Stromal cell of bone marrow (primary cell): Measurements from ENCODE around the gene MTX2.

Source experiments
- DNase-seq: peaks from one replicate; pipeline ENCODE4 v3.0.0-alpha.2; 2012; ENCODE audit warnings: low read depth

The MTX2 gene

DNA sequence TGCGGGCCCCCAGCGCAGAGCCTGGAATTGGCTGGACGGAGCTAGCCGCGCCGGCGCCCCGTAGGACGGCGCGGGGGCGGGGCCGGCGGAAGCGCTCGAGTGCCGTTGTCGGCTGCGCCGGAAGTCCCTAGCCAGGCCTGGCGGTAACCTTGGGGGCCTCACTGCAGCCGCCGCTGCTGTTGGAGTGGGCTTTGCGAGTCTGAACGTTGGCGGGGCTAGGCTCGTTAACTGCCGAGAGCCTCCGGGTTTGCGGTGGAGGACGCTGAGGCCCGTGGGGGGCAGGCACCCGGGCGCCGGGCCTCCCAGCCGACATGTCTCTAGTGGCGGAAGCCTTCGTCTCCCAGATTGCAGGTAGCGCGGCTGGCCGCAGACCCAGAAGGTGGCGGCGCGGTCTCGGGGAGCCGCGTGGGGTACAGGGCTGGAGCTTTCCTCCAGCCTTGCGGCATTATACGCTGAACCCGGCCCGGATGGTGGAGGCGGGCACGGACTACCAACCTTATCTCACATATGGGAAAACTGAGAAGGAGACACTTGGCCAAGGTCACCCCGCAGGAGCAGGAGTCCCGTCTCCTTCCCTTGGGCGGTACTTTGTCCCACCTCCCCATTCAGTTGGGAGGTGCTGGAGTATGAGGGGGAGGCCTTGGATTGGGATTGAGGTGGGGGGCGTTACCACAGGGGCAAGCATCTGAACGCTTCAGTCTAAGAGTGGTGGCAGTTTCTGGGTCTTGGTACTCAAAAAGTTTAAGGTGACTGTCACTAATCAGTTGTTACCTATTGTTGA, at the start of gene MTX2:
Gene MTX2 (plus strand): TSS at position 124 of the 781 bp plus-strand sequence. CDS start 188 bp downstream, at position 312.
- DNase-seq = no peak

DNA sequence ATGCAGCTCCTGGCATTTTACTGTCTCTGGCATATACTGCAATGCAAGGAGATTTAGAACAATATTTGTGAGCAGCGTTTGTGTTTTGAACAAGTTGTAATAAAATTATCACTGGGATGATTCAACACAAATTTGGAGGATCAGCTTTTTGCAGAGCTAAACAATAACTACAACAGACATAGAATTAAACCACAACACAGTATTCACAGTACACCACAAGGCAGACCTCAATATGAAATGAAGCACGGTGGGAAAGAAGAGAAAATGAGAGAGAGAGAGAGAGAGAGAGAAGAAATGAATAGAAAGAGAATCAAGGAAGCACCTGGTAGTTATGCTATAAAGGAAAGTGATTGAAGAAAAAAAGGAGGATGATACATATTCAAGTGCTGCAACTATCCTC, 41.4 kb upstream of the MTX2 start:
- DNase-seq = no peak

DNA sequence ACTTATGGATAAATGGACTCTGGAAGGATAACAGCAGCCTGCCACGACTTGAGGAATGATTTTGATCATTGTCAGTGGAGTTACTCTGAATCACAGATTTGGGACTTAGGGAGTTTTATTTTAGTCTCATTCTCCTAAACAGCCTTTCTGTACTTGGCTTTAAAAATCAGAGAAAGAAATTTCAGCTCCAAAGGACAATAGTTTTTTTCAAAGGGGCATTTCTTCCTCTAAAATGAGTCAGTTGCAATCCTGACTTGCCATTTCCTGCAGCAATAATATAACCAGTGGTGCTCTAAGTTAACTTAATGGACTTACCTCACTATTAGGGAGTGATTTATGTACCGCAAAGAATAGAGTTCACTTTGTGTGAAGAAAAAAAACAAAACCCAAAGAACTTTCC, 35.1 kb upstream of the MTX2 start:
- DNase-seq = no peak

DNA sequence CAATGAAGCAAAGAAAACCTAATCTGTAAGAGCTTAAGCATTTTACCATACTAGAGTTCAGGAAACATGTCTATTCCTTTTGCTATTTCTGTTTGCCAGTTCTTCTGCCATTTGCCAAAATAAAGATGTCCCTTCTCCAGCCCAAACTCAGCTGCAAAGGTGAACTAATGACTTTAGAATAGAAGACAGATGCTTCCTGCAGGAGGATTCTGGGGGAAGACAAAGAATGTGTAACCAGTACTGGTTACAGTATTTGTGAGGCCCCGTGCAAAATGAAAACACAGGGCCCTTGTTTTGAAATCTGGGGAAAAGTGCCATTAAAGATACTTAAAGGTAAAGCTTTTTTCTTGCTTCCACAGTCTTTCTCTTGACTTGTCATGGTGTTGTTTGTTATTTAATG, 34.3 kb upstream of the MTX2 start:
- DNase-seq = no peak

DNA sequence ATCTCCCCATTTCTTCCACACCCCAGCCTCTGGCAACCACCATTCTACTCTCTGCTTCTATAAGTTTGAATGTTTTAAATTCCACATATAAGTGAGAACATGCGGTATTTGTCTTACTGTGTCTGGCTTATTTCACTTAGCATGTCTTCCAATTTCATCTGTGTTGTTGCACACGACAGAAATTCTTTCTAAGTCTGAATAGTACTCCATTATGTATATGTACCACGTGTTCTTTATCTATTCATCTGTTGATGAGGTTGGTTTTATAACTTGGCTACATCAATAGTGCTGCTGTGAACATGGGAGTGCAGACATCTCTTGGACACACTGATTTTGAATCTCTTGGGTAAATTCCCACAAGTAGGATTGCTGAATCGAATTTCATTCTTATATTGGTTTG, 31.8 kb upstream of the MTX2 start:
- no peak for DNase-seq

DNA sequence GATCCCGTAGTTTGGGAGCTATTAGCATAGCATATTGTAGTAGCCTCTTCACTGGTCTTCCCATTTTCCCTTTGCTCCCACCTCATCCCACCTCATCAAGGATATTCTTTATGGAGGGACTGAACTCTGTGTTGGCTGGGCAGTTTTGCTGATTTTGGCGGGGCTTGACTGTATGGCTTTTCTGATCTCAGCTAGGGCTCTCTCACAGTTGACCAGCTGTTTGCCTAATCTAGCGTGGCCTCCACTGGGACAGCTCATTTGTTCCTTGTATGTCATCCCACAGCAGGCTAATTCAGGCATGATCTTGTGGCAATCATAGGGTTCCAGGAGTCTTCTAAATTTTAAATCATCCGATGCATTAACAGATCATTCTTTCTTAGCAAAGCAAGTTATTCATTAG, 30.2 kb upstream of the MTX2 start:
- no peak for DNase-seq

DNA sequence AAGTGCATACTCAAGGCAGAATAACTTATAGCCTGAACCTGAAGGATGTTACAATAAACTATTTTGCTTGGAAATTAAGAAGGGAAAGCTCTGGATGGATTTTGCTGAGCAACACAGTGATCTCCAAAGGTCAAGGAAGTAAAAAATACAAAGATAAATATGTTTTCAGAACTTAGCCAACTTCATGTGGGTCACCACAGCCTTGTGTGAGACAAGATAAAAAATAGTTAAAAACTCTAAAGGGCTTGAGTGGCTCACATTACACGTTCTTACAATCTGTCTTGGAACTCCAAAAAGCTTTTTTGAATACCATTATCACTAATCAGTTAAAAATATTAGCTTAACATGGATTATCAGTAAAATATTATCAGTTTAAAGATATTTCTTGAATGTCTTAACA, 28.9 kb upstream of the MTX2 start:
- no peak for DNase-seq

DNA sequence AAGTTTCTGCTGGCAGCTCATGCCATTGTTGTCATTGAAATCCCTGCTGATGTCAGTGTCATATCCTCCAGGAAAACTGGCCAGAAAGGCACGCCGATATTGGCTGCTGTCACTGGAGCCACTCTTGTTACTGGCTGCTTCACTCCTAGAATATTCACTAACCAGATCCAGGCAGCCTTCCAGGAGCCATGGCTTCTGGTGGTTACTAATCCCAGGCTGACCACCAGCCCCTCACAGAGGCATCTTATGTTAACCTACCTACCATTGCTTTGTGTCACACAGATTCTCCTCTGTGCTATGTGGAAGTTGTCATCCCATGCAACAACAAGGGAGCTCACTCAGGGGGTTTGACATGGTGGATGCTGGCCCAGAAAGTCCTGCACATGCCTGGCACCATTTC, 27.0 kb upstream of the MTX2 start:
- no peak for DNase-seq

DNA sequence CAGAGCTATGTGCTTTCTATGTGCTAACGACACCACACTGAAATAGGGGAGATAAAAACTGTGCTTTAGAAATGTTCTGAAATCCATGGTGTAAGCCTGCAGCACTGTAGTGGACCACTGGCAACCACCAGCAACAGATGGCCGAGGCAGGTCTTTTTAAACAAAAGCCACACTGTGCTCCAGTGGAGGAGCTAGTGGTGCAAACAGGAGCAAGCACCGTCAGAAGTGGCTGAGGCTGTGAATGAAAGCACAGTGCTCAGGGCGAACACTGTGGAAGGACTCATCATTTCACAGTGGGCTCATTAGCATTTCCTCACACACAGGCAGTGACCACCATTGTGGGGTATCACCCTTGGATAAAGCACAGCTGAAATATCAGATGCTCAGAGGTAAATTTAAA, 22.9 kb upstream of the MTX2 start:
- DNase-seq = no peak

DNA sequence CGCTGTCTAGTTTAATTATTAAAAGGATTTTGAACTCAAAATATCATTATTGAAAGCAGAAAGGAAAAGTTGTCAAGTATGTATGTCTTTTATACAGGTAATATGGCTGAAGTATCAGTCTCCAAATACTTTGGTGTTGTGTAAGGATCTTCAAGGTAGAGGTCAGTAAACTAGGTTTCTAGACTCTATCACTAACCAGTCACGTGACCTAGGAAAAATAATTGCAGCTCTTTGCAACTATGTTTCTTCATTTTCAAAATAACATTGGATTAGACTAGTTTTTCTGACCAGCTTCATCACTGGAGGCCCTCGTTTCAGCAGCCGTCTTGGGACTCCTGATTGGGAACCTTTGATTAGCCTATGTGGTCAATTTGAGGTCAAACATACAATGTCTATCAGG, 21.4 kb upstream of the MTX2 start:
- DNase-seq = no peak

DNA sequence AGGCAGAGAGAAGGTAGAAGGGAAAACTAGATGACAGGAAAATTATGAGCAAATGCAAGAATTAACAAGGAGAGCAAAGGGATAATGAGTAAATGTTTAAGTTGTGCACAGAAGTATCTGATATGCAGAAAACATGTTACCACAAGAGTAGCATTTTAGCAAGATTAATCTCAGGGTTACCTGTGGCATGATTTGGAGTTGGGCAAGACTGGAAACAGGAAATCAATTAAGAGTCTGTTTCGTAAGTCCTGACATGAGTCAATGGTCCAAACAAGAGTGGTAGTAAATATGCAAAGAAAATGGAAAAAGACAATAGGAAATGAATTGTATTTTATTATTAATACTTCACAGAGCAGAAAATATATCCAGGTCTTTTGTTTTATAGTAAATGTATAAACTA, 17.3 kb upstream of the MTX2 start:
- DNase-seq = no peak

DNA sequence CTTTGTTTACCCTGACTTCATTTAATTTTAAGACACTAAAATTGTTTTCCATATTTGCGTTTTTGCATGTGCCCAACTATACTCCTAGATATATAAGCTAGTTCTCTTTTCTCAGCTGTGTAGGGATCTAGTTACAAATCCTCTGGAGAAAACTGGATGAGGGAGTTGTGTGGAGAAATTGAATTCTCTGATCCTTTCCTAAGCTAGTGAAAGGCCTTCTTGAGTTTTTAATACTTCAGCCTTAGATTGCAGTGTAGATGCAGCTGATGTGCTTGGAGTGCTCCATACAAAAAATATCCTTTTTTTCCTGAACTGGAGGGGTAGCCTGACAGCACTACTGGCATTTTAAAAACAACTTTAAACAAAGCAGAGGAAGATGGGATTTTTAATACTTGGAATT, 8.6 kb upstream of the MTX2 start:
- no peak for DNase-seq

DNA sequence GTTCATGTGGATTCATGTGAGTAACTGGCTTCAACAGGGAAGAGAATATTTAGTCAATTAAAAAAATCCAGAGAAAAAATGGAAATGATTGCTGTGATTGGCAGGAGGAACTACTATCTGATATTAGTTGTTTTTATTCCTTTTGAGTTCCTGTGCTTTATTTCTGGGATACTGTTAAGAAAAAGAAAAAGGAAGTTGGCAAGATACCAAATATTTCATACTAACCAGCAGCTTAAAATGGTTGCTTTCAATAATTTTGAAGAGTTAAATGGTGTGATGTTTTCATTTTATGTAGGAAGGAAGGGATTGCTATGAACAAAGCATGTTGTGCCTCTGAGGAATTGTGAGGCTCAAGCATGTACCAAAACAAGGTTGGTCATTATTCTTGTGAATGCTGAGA, 8.1 kb upstream of the MTX2 start:
- no peak for DNase-seq

DNA sequence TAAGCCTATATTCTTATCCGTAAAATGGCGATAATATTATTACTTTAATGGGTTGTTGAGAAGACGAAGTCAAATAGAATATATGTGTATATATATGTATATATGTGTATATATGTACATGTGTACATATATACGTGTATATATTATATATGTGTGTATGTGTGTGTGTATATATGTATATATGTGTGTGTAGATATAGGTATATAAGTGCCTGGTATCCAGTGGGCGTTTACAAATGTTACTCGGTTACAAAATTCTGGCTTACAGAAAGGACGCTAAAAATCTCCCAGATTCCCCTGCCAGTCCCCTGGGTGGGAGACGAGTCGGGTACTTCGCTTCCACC, 295 bp upstream of the MTX2 start:
- DNase-seq = no peak

DNA sequence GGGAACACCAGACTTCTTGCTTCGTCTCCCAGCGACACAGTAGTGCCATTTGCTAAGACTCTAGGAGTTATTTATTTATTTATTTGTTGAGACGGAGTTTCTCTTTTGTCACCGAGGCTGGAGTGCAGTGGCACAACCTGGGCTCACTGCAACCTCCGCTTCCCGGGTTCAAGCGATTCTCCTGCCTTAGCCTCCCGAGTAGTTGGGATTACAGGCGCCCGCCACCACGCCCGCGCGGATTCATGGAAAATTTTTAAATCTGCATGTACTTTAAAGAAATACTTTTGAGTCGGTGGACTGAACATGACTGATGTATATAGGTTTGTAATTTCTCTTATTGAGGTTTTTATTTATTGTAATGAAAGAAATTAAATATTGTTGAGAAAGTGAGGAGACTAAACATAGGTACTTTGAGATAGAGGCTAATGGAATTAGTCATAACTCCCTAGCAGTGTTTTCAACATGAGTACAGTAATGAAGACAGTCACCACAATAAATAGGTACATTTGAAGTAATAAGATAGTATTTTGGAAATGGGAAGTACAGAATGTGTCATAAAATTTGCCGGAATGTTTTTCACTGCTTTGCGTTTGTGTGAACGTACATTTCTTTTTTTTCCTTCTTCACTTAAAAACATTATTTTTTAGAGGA, 983 bp downstream of the MTX2 start:
- DNase-seq = no peak

DNA sequence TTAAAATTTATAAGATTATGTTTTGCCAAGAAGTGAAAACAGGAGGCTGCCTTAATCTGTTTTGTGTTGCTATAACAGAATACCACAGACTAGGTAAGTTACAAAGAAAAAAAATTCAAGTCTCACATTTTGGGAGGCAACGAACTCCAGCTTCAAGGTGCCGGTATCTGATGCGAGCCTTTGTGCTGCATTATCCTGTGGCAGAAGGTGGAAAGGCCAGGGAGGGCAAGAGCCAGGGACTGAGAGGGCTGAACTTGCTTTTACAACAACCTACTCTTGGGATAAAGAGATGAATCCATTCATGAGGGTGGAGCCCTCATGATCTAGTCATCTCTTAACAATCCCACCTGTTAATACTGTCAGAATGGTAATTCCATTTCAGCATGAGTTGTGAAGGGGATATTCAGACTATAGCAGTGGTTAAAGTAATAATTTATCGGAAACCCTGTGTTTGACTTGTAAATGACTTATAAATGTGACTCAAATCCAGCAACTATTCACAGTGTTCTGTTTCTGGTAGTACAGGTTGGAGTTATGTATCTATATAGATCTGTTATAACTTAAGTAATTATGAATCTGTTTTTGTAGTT, 3.7 kb downstream of the MTX2 start:
- no peak for DNase-seq

DNA sequence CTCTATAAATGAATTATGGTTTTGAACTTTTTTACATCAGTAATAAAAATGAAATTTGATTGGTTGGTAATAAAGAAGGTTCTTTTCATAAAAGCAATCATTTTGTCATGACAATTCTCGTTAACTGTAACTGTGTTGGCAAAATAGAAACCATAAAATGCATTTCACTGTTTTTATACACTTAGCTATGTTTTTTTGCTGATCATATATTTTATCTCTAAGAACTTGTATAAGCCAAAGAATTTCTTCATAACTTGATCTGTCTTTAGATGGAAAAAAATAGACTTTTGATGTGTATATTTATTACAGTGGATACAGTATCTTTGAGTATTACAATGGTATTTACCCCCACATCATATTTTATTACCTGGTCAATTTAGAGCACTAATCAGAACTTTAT, 9.7 kb downstream of the MTX2 start:
- DNase-seq = no peak

DNA sequence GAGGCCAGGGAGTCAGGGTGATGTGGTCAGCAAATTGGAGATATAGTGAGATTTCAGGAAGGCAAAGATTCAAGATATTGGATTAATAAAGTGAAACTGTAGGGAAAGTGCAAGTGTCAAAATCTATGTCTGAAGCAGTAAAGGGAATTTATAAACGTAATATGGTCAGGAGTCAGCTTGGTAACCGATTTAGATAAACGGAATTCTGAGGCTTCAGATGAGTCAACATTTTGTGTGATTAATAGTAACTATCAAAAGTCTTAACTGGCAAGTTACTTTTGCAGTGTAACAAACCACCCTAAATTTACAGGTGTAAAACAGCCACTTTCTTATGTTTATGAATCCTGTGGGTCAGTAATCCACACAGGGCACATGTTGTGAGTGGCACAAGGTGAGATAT, 10.9 kb downstream of the MTX2 start:
- DNase-seq = no peak

DNA sequence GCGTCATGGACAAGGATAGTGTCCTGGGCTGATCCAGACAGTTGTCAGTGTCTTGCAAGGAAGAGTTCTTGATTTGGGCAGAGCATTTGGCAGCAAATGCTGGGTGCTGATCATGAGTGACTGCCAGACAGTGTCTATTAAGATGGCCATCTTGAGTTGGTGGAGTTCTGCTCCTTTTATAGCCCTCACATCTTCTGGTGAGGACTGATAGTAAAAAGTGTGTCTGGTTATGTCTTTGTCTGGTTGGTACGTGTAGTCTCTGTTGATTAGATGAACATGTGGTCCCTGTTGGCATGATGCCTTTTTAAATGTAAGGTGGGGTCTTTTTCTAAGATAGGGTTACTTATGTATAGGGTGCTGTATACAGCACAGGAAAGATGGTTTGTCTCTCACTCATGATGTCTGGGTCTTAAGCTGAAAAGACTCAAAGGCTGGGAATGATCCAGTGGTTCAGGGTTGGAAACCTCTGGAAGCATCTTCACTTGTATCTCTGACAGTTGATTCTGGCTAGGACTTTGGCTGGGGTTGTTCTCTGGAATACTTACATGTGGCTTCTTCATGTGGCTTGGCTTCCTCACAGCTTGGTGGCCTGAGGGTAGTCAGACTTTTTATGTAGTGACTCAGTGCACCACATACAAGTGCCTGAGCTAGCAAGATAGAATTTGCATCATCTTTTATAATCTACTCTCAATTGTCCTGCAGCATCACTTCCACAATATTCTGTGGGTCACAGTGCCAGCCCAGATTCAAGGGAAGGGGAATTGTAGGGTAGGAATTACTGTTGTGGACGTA, 11.8 kb downstream of the MTX2 start:
- peak; percentile 33 for DNase-seq

DNA sequence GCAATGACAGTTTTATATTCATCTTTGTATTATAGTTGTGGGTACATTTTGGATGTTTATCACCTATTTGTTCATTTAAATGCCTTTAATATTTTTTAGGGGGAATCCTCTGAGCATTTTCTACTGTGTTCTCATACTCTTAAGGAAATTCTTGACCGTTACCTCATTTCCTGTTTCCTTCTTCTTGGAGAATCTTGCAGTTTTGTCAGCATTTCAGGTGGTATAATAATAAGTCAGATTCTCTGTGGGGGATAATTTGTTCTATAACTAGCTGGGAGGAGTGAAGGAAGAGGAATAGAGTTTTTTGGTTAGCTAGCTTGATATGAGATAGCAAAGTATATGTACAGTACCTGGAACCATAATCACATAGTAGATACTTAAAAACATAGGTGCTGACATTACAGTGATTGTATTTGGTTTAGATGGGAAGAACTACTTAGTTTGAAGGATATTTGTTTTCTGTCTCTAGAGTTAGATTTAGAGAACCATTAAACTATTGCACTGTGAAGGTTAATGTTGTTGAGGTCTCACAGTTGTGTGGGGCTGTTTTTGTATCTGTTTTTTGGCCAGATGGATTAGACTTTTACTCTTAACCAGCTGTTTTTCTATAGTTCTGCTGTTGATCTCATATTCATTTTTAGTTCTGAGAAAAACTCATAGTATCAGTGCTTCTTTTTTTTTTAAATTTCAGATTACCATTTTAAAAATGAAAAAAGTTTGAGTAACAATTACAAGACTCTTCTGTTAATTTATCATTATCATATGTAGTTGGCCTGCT, 14.2 kb downstream of the MTX2 start:
- no peak for DNase-seq

DNA sequence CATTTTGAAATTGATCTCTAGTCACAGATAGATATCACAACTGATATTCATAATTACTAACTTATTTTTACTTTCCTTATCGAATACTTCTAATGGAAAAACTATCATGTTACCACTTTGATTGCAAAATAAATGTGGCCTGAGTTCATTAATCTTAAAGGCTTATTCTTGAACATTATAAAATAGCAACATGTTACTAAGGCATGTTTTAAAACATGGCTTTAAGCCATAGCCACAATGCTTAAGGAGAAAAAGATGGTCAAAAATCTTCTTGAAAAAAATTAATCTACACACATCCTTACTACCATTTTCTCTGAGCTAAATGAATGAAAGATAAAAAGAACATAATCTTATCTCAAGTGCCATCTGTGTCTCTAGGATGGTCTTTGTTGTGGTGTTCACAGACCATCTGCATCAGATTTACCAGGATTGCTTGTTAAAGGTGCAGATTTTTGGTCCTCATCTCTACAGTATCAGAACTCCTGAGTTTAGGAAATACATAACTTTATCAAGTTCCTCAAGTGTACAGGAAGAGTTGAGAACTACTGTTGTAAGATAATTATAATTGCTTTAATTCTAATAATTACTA, 15.3 kb downstream of the MTX2 start:
- DNase-seq = no peak

DNA sequence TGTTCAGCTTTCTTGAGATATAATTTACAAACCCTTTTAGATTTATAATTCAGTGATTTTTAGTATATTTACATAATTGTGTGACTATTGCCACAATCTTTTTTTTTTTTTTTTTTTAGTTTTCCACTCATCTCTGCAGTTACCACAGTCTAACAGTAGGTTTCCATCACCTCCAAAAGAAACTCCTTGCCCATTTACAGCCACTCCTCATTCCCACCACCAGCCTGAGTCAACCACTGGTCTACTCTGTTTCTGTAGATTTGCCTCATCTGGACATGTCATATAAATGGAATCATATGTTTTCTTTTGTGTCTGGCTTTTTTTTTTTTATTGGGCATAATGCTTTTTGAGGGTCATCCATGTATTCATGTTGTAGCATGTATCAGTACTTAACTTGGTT, 16.1 kb downstream of the MTX2 start:
- DNase-seq = no peak
